HG03135 (cell line): Measurements from ENCODE around the gene ILDR2.
A peak's percentile ranks its signal among the peaks of the same experiment; 100 is the strongest.

ENCODE experiments used
- ATAC-seq: cut with Tn5 transposase; IDR thresholded peaks from one replicate; pipeline ENCODE4 v1.9.1; 2021; ENCODE audit warnings: mild to moderate bottlenecking, moderate library complexity; ENCODE audit not compliant: unreplicated experiment

ILDR2 gene

GRCh38 chr1:166925810-166926478 lies 49.4 kb downstream of the ILDR2 start:
- no peak for ATAC-seq

- ATAC-seq, result peak; percentile 71
These were observed 50.4 kb downstream of the ILDR2 start for GRCh38 chr1:166924823-166925541.

GRCh38 chr1:166920561-166921475 lies 54.5 kb downstream of the ILDR2 start:
- ATAC-seq, result no peak

- no peak for ATAC-seq
These were observed 56.4 kb downstream of the ILDR2 start for GRCh38 chr1:166918956-166919316.

- ATAC-seq, result no peak
These were observed 57.0 kb downstream of the ILDR2 start for GRCh38 chr1:166918088-166918955.

GRCh38 chr1:166915941-166916340 lies 59.4 kb downstream of the ILDR2 start:
- ATAC-seq, result no peak

GRCh38 chr1:166915042-166915441 lies 60.3 kb downstream of the ILDR2 start:
- no peak for ATAC-seq

- ATAC-seq, result no peak
These were observed 61.2 kb downstream of the ILDR2 start for GRCh38 chr1:166914111-166914510.

GRCh38 chr1:166911624-166912023 lies 63.7 kb downstream of the ILDR2 start:
- no peak for ATAC-seq

GRCh38 chr1:166910396-166910994 lies 64.8 kb downstream of the ILDR2 start:
- ATAC-seq, result peak; percentile 98

GRCh38 chr1:166908942-166909341 lies 66.4 kb downstream of the ILDR2 start:
- ATAC-seq, result no peak

- ATAC-seq, result no peak
These were observed 67.6 kb downstream of the ILDR2 start for GRCh38 chr1:166907763-166908162.

- no peak for ATAC-seq
These were observed 68.3 kb downstream of the ILDR2 start for GRCh38 chr1:166907051-166907450.

GRCh38 chr1:166906647-166907046 lies 68.7 kb downstream of the ILDR2 start:
- no peak for ATAC-seq

- no peak for ATAC-seq
These were observed 69.4 kb downstream of the ILDR2 start for GRCh38 chr1:166905900-166906299.

- ATAC-seq, result no peak
These were observed 70.2 kb downstream of the ILDR2 start for GRCh38 chr1:166905136-166905535.

GRCh38 chr1:166903232-166903631 lies 72.1 kb downstream of the ILDR2 start:
- no peak for ATAC-seq

GRCh38 chr1:166902279-166902678 lies 73.1 kb downstream of the ILDR2 start:
- no peak for ATAC-seq

GRCh38 chr1:166900987-166901386 lies 74.4 kb downstream of the ILDR2 start:
- no peak for ATAC-seq

GRCh38 chr1:166899769-166900168 lies 75.6 kb downstream of the ILDR2 start:
- ATAC-seq, result no peak
